Measurements from ENCODE around the gene SMIM3. TPM values are rescaled to one million over a fixed set of nuclear protein-coding genes. Genes with fewer than 3 reads are reported as not detected.

SMIM3 gene
- total and polyA plus RNA-seq, 2 of the 13 experiments (the other 11 are each of a cell fraction or from before 2014, with no cell fraction given): 11.6 to 96.7 TPM

- TF ChIP-seq ZNF431 (CRISPR knock-in tag; IDR thresholded peaks at IDR 0.05; ENCODE audit: borderline replicate concordance, low read depth) (0 out of 2 replicates have a peak, but pooled peaks have one; percentile 35), RBM22 (optimal IDR thresholded peaks at IDR 0.05; ENCODE audit: low read length) (no peak), IRF2 (CRISPR knock-in tag; IDR thresholded peaks at IDR 0.05) (peak; percentile 43; the same call in 1 of the 2 replicates), AFF4 (CRISPR knock-in tag; IDR thresholded peaks at IDR 0.05) (no peak), ZSCAN21 (CRISPR knock-in tag; IDR thresholded peaks at IDR 0.05; ENCODE audit: borderline replicate concordance) (peak; percentile 69), ZSCAN31 (CRISPR knock-in tag; IDR thresholded peaks at IDR 0.05; ENCODE audit: low read depth) (no peak), HDAC1 (CRISPR knock-in tag; IDR thresholded peaks at IDR 0.05) (peak; percentile 68), POLR2A (IDR thresholded peaks at IDR 0.05; ENCODE audit: insufficient read depth in 1 of 2, low read depth in 2 of 2, low read length in 2 of 2) (peak; percentile 13 to 80; a peak in 3 of 4 replicates), ZNF619 (CRISPR knock-in tag; IDR thresholded peaks at IDR 0.05) (no peak), KAT8 (CRISPR knock-in tag; IDR thresholded peaks at IDR 0.05) (no peak), ATF7-NPFF (CRISPR knock-in tag; IDR thresholded peaks at IDR 0.05; ENCODE audit: low read depth) (no peak), ZNF644 (CRISPR knock-in tag; IDR thresholded peaks at IDR 0.05; ENCODE audit: low read depth) (no peak), LCORL (IDR thresholded peaks at IDR 0.05) (no peak), LCORL (CRISPR knock-in tag; IDR thresholded peaks at IDR 0.05) (peak; percentile 78), MXI1 (IDR thresholded peaks at IDR 0.05; ENCODE audit: borderline replicate concordance, low read depth, low read length) (no peak), ZNF317 (CRISPR knock-in tag; IDR thresholded peaks at IDR 0.05) (peak; percentile 44; the same call in 1 of the 2 replicates), MATR3 (CRISPR knock-in tag; IDR thresholded peaks at IDR 0.05) (no peak), TARDBP (CRISPR knock-in tag; IDR thresholded peaks at IDR 0.05) (peak; percentile 52; the same call in 1 of the 2 replicates), ARID2 (CRISPR knock-in tag; IDR thresholded peaks at IDR 0.05; ENCODE audit: borderline replicate concordance) (0 out of 2 replicates have a peak, but pooled peaks have one; percentile 32), TCF12 (IDR thresholded peaks at IDR 0.05) (no peak), TCF12 (CRISPR knock-in tag; IDR thresholded peaks at IDR 0.05) (0 out of 2 replicates have a peak, but pooled peaks have one; percentile 61), SIX1 (CRISPR knock-in tag; IDR thresholded peaks at IDR 0.05; ENCODE audit: borderline replicate concordance) (peak; percentile 7; the same call in 1 of the 2 replicates), SOX5 (CRISPR knock-in tag; IDR thresholded peaks at IDR 0.05; ENCODE audit: borderline replicate concordance) (peak; percentile 34; the same call in 1 of the 2 replicates), ZNF530 (CRISPR knock-in tag; IDR thresholded peaks at IDR 0.05; ENCODE audit: low read depth) (no peak), PITX1 (CRISPR knock-in tag; IDR thresholded peaks at IDR 0.05) (peak; percentile 85), ZNF430 (CRISPR knock-in tag; IDR thresholded peaks at IDR 0.05) (0 out of 2 replicates have a peak, but pooled peaks have one; percentile 57), ZKSCAN5 (CRISPR knock-in tag; IDR thresholded peaks at IDR 0.05) (no peak), SMYD3 (CRISPR knock-in tag; IDR thresholded peaks at IDR 0.05) (0 out of 2 replicates have a peak, but pooled peaks have one; percentile 45), ZNF12 (CRISPR knock-in tag; IDR thresholded peaks at IDR 0.05) (no peak)
These were observed 3.4 kb downstream of the SMIM3 start (continued) for GRCh38 chr5:150781706-150782614.

Data from HepG2 (cell line).